B cell (primary cell): ENCODE data around the gene SPP1.

ENCODE experiments used
- CTCF ChIP-seq: fragments of 200-600 bp; IDR thresholded peaks from one replicate; pipeline ENCODE4 v1.8.0; 2022; ENCODE audit warnings: antibody characterized with exemption, mild to moderate bottlenecking
- EZH2 ChIP-seq: IDR thresholded peaks from 2 replicates; pipeline ENCODE4 v1.6.1; 2012; ENCODE audit warnings: borderline replicate concordance, low read depth, mild to moderate bottlenecking, moderate library complexity, low read length; ENCODE audit not compliant: insufficient read depth, poor library complexity, severe bottlenecking

GRCh38 chr4:88017516-88018297 lies 42.2 kb downstream of the SPP1 start:
- TF ChIP-seq CTCF (no peak), EZH2 (no peak)
